ENCODE results near the gene TMUB1.

- TF ChIP-seq CTCF (IDR thresholded peaks at IDR 0.05; ENCODE audit: low read depth, low read length), result no peak
- TF ChIP-seq EZH2phosphoT487 (IDR thresholded peaks at IDR 0.05; ENCODE audit: low read depth), result no peak
Observed at GRCh38 chr7:151076863-151077704, 6.2 kb downstream of the TMUB1 start.

Data from OCI-LY3 (cell line).